Suprapubic skin (tissue), 4 donors: ENCODE data around the gene ZNF407.

Source experiments
- POLR2A ChIP-seq, 2 donors: fragments of 450-650 bp; IDR thresholded peaks; one replicate each; pipeline ENCODE4 v1.6.1; 2017; ENCODE audit warnings: antibody characterized with exemption in 2 of 2, mild to moderate bottlenecking in 2 of 2, moderate library complexity in 2 of 2
- POLR2AphosphoS5 ChIP-seq, 3 donors: sonication (generic); formaldehyde crosslinking; IDR thresholded peaks; one replicate each; pipeline ENCODE4 v1.6.1; 2017; ENCODE audit warnings: antibody characterized with exemption in 3 of 3
- TF ChIP-seq, protein P1 (sequence below), 2 donors: fragments of 200-600 bp in 1 of 2; fragments of 450-650 bp in 1 of 2; sonication (generic) in 1 of 2; IDR thresholded peaks; one replicate each; pipeline ENCODE4 v1.5.1; 2016 to 2019; ENCODE audit warnings: antibody characterized with exemption in 2 of 2, mild to moderate bottlenecking in 1 of 2, moderate library complexity in 1 of 2

DNA sequence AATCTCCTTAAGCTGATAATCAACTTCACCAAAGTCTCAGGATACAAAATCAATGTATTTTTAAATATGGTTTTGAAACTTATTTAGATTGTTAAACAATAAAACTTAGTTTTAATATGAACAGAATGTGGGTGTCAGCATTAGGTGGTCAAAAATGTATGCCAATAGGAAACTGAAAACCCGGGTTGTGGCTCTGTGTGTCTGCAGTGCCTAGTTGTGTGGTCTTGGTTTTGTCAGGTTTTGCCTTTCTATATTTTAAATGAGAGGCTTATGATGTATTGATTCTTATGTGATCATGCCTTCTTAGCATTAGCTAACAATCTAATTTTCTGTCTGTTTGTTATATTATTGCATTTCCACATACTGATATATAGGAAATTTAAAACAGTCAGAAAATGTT is 227.8 kb downstream of the ZNF407 start:
- no peak for TF ChIP-seq POLR2A (IDR thresholded peaks at IDR 0.05)
- TF ChIP-seq, protein P1, sequence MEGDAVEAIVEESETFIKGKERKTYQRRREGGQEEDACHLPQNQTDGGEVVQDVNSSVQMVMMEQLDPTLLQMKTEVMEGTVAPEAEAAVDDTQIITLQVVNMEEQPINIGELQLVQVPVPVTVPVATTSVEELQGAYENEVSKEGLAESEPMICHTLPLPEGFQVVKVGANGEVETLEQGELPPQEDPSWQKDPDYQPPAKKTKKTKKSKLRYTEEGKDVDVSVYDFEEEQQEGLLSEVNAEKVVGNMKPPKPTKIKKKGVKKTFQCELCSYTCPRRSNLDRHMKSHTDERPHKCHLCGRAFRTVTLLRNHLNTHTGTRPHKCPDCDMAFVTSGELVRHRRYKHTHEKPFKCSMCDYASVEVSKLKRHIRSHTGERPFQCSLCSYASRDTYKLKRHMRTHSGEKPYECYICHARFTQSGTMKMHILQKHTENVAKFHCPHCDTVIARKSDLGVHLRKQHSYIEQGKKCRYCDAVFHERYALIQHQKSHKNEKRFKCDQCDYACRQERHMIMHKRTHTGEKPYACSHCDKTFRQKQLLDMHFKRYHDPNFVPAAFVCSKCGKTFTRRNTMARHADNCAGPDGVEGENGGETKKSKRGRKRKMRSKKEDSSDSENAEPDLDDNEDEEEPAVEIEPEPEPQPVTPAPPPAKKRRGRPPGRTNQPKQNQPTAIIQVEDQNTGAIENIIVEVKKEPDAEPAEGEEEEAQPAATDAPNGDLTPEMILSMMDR (IDR thresholded peaks at IDR 0.05), result no peak
- no peak for TF ChIP-seq POLR2AphosphoS5 (IDR thresholded peaks at IDR 0.05)
